ENCODE results near the gene SP5.
A peak's percentile ranks its signal among the peaks of the same experiment; 100 is the strongest.
"Not testable (repeated sequence)": the region's sequence is repeated elsewhere in the genome, so short reads cannot be mapped to it uniquely, and the experiment has no call there.

SP5 gene

DNA sequence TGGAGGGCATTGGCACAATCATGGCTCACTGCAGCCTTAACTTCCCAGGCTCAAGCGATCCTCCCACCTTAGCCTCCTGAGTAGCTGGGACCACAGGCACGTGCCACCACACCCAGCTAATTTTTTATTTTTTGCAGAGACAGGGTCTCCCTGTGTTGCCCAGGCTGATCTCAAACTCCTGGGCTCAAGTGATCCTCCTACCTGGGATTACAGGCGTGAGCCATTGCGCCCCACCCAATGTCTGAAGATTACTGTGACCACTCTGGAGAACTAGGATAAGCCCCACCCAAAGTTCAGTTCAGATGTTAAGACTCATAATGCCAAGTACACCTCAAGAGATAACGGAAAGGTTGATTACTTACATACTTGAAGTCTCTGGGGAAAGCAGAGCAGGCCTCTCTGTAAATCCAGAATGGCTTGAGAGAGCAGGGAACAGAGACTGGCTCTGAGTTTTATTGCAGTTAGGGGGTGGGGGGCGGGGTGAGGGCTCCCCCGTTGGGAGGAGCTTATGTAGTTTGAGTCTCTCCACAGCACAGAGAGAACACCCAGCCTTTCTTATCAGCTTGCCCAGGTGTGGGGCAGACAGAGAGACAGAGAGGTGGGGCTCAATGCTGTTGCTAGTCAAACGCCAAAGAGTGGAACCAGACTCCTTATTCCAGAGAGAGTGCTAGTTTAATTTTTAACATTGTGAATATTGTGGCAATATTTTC, 28.5 kb downstream of the SP5 start:
- no peak overlapping the region for H3K4me3 ChIP-seq (ENCODE audit: control insufficient read depth, low read depth, low read length)
- TF ChIP-seq, protein P1, sequence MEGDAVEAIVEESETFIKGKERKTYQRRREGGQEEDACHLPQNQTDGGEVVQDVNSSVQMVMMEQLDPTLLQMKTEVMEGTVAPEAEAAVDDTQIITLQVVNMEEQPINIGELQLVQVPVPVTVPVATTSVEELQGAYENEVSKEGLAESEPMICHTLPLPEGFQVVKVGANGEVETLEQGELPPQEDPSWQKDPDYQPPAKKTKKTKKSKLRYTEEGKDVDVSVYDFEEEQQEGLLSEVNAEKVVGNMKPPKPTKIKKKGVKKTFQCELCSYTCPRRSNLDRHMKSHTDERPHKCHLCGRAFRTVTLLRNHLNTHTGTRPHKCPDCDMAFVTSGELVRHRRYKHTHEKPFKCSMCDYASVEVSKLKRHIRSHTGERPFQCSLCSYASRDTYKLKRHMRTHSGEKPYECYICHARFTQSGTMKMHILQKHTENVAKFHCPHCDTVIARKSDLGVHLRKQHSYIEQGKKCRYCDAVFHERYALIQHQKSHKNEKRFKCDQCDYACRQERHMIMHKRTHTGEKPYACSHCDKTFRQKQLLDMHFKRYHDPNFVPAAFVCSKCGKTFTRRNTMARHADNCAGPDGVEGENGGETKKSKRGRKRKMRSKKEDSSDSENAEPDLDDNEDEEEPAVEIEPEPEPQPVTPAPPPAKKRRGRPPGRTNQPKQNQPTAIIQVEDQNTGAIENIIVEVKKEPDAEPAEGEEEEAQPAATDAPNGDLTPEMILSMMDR (conservative IDR thresholded peaks at IDR 0.05; ENCODE audit: control insufficient read depth, insufficient read depth, low read depth, low read length): no peak
- DNase-seq (ENCODE audit: low read depth): no peak

DNA sequence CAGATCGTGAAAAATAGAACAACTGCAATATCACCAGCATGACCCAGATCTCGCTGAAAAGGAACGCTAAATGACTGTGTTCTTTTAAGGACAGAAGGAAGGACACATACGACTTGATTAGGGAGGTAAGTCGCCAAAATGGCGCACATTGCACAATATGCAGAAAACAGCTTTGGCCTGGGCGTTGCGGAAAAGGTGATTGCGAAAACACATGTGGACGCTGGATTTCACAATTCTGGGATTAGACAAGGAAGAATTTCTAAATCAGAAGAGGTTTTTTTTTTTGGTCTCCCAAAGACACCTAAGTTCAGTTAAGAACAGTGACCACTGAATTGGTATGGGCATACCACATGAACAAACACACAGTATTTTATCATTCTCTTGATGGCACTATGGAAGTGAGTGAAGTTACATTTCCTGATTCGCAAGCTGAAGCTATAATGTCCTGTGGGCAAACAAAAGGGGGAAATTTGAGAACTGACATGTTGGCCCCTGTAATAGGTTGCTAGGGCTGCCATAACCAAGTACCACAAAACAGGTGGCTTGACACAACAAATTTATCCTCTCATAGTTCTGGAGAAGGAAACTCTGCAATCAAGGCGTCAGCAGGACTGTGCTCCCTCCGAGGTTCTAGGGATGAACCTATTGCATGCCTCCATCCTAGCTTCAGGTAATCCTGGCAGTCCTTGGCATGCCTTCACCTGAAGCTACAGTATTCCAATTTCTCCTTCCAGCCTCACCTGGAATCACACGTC, 29.3 kb downstream of the SP5 start:
- TF ChIP-seq, protein P1 (conservative IDR thresholded peaks at IDR 0.05; ENCODE audit: control insufficient read depth, insufficient read depth, low read depth, low read length): no peak
- H3K4me3 ChIP-seq (ENCODE audit: control insufficient read depth, low read depth, low read length): no peak overlapping the region
- DNase-seq (ENCODE audit: low read depth): peak; percentile 78

DNA sequence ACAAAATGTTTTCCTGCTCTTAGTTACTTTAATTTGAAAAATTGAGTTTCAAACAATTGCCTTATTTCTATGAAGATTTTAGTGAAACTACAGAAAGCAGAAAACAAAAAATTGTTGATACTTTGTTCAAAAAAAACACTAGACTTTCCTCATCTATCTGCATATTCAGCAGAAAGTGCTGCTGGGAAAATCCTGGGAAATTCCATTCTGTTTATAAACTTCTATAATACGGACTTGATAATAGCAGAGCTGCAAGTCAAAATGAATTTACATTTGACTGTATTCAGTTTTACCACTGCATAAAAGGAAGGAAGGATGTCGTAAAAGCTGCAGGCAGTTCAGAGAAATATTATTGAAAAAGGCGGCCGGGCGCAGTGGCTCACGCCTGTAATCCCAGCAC, 30.2 kb downstream of the SP5 start:
- no peak overlapping the region for H3K4me3 ChIP-seq (ENCODE audit: control insufficient read depth, low read depth, low read length)
- TF ChIP-seq, protein P1 (conservative IDR thresholded peaks at IDR 0.05; ENCODE audit: control insufficient read depth, insufficient read depth, low read depth, low read length): no peak
- DNase-seq (ENCODE audit: low read depth): no peak

DNA sequence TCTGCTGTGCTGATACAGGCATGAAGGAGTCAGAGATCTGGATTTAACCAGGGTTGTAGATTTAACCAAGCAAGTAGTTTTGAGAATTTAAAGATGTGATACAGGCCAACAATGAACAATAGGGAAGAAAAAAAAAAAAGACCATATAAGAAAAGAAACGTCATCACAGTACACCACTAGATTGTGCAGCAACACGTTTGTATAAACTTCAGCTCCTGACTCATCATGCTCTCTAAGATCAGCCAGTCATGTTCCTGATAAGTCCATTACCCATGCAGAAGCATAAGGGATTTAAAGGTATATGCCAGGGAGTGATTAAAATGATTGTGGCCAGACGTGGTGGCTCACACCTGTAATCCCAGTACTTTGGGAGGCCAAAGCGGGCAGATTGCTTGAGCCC, 32.8 kb downstream of the SP5 start:
- H3K4me3 ChIP-seq (ENCODE audit: control insufficient read depth, low read depth, low read length): no peak overlapping the region
- TF ChIP-seq, protein P1 (conservative IDR thresholded peaks at IDR 0.05; ENCODE audit: control insufficient read depth, insufficient read depth, low read depth, low read length): no peak
- peak; percentile 88 for DNase-seq (ENCODE audit: low read depth)

DNA sequence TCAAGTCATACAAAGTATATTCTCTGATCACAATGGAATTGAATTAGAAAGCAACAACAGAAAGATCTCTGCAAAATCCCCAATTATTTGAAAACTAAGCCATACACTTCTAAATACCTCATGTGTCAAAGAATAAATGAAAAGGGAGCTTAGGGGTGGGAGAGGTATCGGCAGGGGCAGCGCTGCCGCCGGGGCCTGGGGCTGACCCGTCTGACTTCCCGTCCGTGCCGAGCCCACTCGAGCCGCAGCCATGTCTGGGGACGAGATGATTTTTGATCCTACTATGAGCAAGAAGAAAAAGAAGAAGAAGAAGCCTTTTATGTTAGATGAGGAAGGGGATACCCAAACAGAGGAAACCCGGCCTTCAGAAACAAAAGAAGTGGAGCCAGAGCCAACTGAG, 36.4 kb downstream of the SP5 start:
- not testable (repeated sequence) for H3K4me3 ChIP-seq (ENCODE audit: control insufficient read depth, low read depth, low read length); DNase-seq (ENCODE audit: low read depth)

DNA sequence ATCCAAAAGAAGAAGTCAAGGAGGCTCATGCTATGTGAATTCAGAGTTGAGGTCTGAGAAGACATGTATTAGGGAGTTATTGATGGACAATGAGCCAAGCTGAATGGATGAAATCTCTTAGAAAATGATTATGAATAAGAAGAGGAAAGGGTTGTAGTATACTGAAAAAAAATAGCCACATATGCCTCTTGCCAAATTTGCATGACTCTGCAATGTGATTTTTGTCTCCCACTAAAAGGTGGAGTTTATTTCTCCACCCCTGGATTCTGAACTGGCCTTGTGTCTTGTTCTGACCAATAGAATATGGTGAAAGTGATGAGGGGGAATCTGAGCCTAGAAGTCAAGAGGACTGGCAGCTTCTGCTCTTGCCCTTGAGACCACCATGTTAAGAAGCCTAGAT, 46.4 kb downstream of the SP5 start:
- no peak for DNase-seq (ENCODE audit: low read depth)
- no peak overlapping the region for H3K4me3 ChIP-seq (ENCODE audit: control insufficient read depth, low read depth, low read length)
- TF ChIP-seq, protein P1 (conservative IDR thresholded peaks at IDR 0.05; ENCODE audit: control insufficient read depth, insufficient read depth, low read depth, low read length): no peak

DNA sequence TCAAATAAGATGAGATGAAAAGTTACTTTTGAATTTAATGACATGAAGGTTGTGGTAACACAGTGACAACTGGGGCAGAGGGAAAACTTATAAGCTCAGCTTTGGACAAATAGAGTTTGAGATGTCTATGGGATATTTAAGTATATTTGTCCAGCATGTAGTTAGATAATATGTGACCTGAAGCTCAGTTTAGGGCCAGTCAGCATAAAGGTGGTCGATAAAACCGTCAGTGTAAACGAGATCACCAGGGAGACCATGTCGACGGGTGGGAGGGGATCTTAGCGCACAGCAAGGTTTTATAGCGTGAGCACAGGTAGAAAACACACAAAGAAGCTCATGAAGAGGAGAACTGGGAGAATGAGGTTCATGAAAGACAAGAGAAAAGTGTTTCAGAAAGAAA, 47.6 kb downstream of the SP5 start:
- TF ChIP-seq, protein P1 (conservative IDR thresholded peaks at IDR 0.05; ENCODE audit: control insufficient read depth, insufficient read depth, low read depth, low read length): no peak

More for the DNA sequence above, 47.6 kb downstream of the SP5 start:
- H3K4me3 ChIP-seq (ENCODE audit: control insufficient read depth, low read depth, low read length): no peak overlapping the region
- no peak for DNase-seq (ENCODE audit: low read depth)

Measured in fibroblast of mammary gland (primary cell).